Small intestine (tissue), 7 donors: ENCODE data around the gene MB. TPM values are rescaled to one million over a fixed set of nuclear protein-coding genes. Genes with fewer than 3 reads are reported as not detected.
A peak's percentile ranks its signal among the peaks of the same experiment; 100 is the strongest.

Experiments used
- DNase-seq, 2 donors: peaks; one replicate each; pipeline versions ENCODE4 v3.0.0 to v3.0.0-alpha.2; 2013
- FAIRE-seq: peaks from 2 replicates; lab custom pipeline; 2012; peaks lifted over from hg19 to GRCh38; lab: Jason Lieb, UNC
- H3K27ac ChIP-seq, 3 donors: one replicate each; pipeline ENCODE4 v1.5.1; 2013; ENCODE audit warnings: low read length in 2 of 3, mild to moderate bottlenecking in 2 of 3, control low read depth in 1 of 3, inconsistent platforms in 1 of 3, low read depth in 1 of 3, moderate library complexity in 1 of 3
- H3K27me3 ChIP-seq, 3 donors: one replicate each; pipeline ENCODE4 v1.6.1; 2013; ENCODE audit warnings: low read length in 3 of 3, inconsistent platforms in 1 of 3; ENCODE audit not compliant: control insufficient read depth in 3 of 3, insufficient read depth in 3 of 3
- H3K36me3 ChIP-seq, 3 donors: one replicate each; pipeline ENCODE4 v1.6.1; 2013; ENCODE audit warnings: low read length in 3 of 3, inconsistent platforms in 1 of 3, low read depth in 1 of 3, mild to moderate bottlenecking in 1 of 3, moderate library complexity in 1 of 3; ENCODE audit not compliant: control insufficient read depth in 3 of 3, insufficient read depth in 2 of 3
- H3K4me1 ChIP-seq, 3 donors: one replicate each; pipeline ENCODE4 v1.6.1; 2013; ENCODE audit warnings: low read length in 2 of 3, inconsistent platforms in 1 of 3, low read depth in 1 of 3, mild to moderate bottlenecking in 1 of 3, moderate library complexity in 1 of 3; ENCODE audit not compliant: control insufficient read depth in 3 of 3, insufficient read depth in 2 of 3
- H3K4me3 ChIP-seq, 3 donors: one replicate each; pipeline ENCODE4 v1.5.1; 2013; ENCODE audit warnings: low read length in 3 of 3, control low read depth in 1 of 3, inconsistent platforms in 1 of 3, low read depth in 1 of 3, mild to moderate bottlenecking in 1 of 3, moderate library complexity in 1 of 3
- H3K9me3 ChIP-seq, 2 donors: one replicate each; pipeline ENCODE4 v1.6.1; 2013; ENCODE audit warnings: low read depth in 1 of 2, low read length in 1 of 2; ENCODE audit not compliant: control insufficient read depth in 2 of 2, insufficient read depth in 1 of 2
- WGBS, 3 donors: extraction: QIAGEN DNeasy Blood & Tissue Kit; methylation state at CpG; one replicate each; pipeline ENCODE4 v1.1.7; 2013; 5-methylcytosine and 5-hydroxymethylcytosine counted together
- polyA plus RNA-seq, 4 donors: library from polyadenylated mRNA; stranded (reverse) in 3 of 4; unstranded in 1 of 4; fragments of 200-250 nt in 3 of 4; fragments of 120-200 nt in 1 of 4; gene quantifications; one replicate each; pipeline versions ENCODE4 v1.2.1 to v1.2.3, GENCODE V29; 2013
- donor health status: healthy with polysubstance abuse.
- donor health status: control.
- donor health status: control.
- donor health status: Bipolar disorder and iron deficiency.
- donor health status: healthy.

Gene MB
- polyA plus RNA-seq, 4 donors = 1.9 to 106 (median 45.4) TPM

- 93 to 100% (median 97%) methylated on average over 4 of the region's 4 CpGs for WGBS, 3 donors
Observed at GRCh38 chr22:35645646-35646045, 28.5 kb upstream of the MB start.

GRCh38 chr22:35643991-35644390, 26.9 kb upstream of the MB start:
- WGBS, 3 donors = 92 to 100% (median 96%) methylated on average over 1 of the region's 1 CpG
- no peaks in the 10 kb centered on the region for H3K36me3 ChIP-seq
- FAIRE-seq (no peak), DNase-seq (no peak)
- H3K4me3 ChIP-seq = no peak overlapping the region
- H3K9me3 ChIP-seq = no peaks in the 10 kb centered on the region
- peaks cover 8 to 15% (median 8%) of the 10 kb centered on the region in 3 donors for H3K4me1 ChIP-seq
- H3K27me3 ChIP-seq = no peaks in the 10 kb centered on the region
- H3K27ac ChIP-seq = no peak overlapping the region

More at GRCh38 chr22:35645646-35646045, 28.5 kb upstream of the MB start:
- H3K4me1 ChIP-seq = peaks cover 8 to 24% (median 8%) of the 10 kb centered on the region in 3 donors
- H3K4me3 ChIP-seq = no peak overlapping the region
- H3K36me3 ChIP-seq = peaks cover 0 to 2% (median 0%) of the 10 kb centered on the region in 3 donors
- H3K27me3 ChIP-seq = no peaks in the 10 kb centered on the region
- FAIRE-seq (no peak), DNase-seq (no peak)
- no peak overlapping the region for H3K27ac ChIP-seq
- H3K9me3 ChIP-seq = no peaks in the 10 kb centered on the region

- 18 to 54% (median 43%) methylated on average over 2 of the region's 2 CpGs for WGBS, 3 donors
- Histone ChIP-seq H3K27me3 (no peaks in the 10 kb centered on the region), H3K36me3 (no peaks in the 10 kb centered on the region), H3K4me1 (peaks cover 8 to 12% (median 8%) of the 10 kb centered on the region in 3 donors), H3K4me3 (no peak overlapping the region), H3K9me3 (no peaks in the 10 kb centered on the region), H3K27ac (peak overlapping the region in 1 of 3 donors; percentile 39)
- DNase-seq = peak; percentile 46 to 91
- FAIRE-seq = no peak
Observed at GRCh38 chr22:35642305-35642741, 25.2 kb upstream of the MB start.

GRCh38 chr22:35641494-35642120, 24.5 kb upstream of the MB start:
- Histone ChIP-seq H3K9me3 (no peaks in the 10 kb centered on the region), H3K27ac (peak overlapping the region in 1 of 3 donors; percentile 39), H3K4me3 (no peak overlapping the region), H3K27me3 (no peaks in the 10 kb centered on the region), H3K36me3 (no peaks in the 10 kb centered on the region), H3K4me1 (peaks cover 2 to 12% (median 8%) of the 10 kb centered on the region in 3 donors)
- WGBS, 3 donors = 79 to 87% (median 84%) methylated on average over 7 of the region's 7 CpGs
- DNase-seq = no peak
- FAIRE-seq = no peak

- H3K4me3 ChIP-seq = no peak overlapping the region
- FAIRE-seq = no peak
- H3K27me3 ChIP-seq = no peaks in the 10 kb centered on the region
- peak in 1 of 2 donors; percentile 40 for DNase-seq
- WGBS, 3 donors = 53 to 89% (median 88%) methylated on average over 13 of the region's 13 CpGs
- peaks cover 0 to 12% (median 8%) of the 10 kb centered on the region in 3 donors for H3K4me1 ChIP-seq
- H3K36me3 ChIP-seq = no peaks in the 10 kb centered on the region
- peaks cover 0 to 3% of the 10 kb centered on the region in 2 donors for H3K9me3 ChIP-seq
- H3K27ac ChIP-seq = peak overlapping the region in 2 of 3 donors; percentile 70 to 78
Observed at GRCh38 chr22:35638410-35638809, 21.3 kb upstream of the MB start.

- Histone ChIP-seq H3K9me3 (peaks cover 0 to 3% of the 10 kb centered on the region in 2 donors), H3K36me3 (no peaks in the 10 kb centered on the region), H3K4me3 (no peak overlapping the region), H3K27ac (peak overlapping the region in 2 of 3 donors; percentile 70 to 78), H3K4me1 (peaks cover 0 to 12% (median 8%) of the 10 kb centered on the region in 3 donors), H3K27me3 (no peaks in the 10 kb centered on the region)
- WGBS, 3 donors = 68 to 84% (median 76%) methylated on average over 5 of the region's 5 CpGs
- FAIRE-seq (no peak), DNase-seq (no peak)
Observed at GRCh38 chr22:35638001-35638400, 20.9 kb upstream of the MB start.

- Histone ChIP-seq H3K4me1 (peaks cover 0 to 5% (median 4%) of the 10 kb centered on the region in 3 donors), H3K36me3 (no peaks in the 10 kb centered on the region), H3K4me3 (no peak overlapping the region), H3K27me3 (no peaks in the 10 kb centered on the region), H3K9me3 (peaks cover 0 to 3% of the 10 kb centered on the region in 2 donors), H3K27ac (peak overlapping the region in 1 of 3 donors; percentile 78)
- DNase-seq (no peak), FAIRE-seq (no peak)
- WGBS, 3 donors = 73 to 79% (median 77%) methylated on average over 5 of the region's 5 CpGs
Observed at GRCh38 chr22:35637254-35637653, 20.1 kb upstream of the MB start.

- Histone ChIP-seq H3K27ac (no peak overlapping the region), H3K9me3 (peaks cover 0 to 3% of the 10 kb centered on the region in 2 donors), H3K4me1 (peaks cover 0 to 3% (median 0%) of the 10 kb centered on the region in 3 donors), H3K27me3 (no peaks in the 10 kb centered on the region), H3K4me3 (no peak overlapping the region), H3K36me3 (no peaks in the 10 kb centered on the region)
- WGBS, 3 donors = 59 to 74% (median 71%) methylated on average over 3 of the region's 3 CpGs
- no peak for DNase-seq
- no peak for FAIRE-seq
Observed at GRCh38 chr22:35634943-35635540, 17.9 kb upstream of the MB start.
